HEK293 (cell line): Measurements from ENCODE around the gene LTBP1.
"Not testable (repeated sequence)": the region's sequence is repeated elsewhere in the genome, so short reads cannot be mapped to it uniquely, and the experiment has no call there.

Experiments used
- CTCF ChIA-PET: fragments of 350-600 bp; formaldehyde crosslinking; extraction: SDS; loops from one replicate; lab custom pipeline; 2021; ENCODE audit warnings: antibody characterized with exemption; lab: Yijun Ruan, JAX
- POLR2A ChIA-PET: fragments of 300-600 bp; formaldehyde crosslinking; extraction: SDS; loops from one replicate; lab custom pipeline; 2020; ENCODE audit warnings: antibody characterized with exemption, inconsistent platforms; lab: Yijun Ruan, JAX
- H3K27ac ChIP-seq: fragments of 200-500 bp; sonication (Bioruptor generic); 2 replicates; pipeline ENCODE4 v1.5.1; 2014; ENCODE audit warnings: low read depth, low read length, control low read depth, inconsistent platforms; ENCODE audit errors: extremely low read depth
- H3K36me3 ChIP-seq, 2 experiments: fragments of 200-500 bp in 1 of 2; sonication (Bioruptor generic) in 1 of 2; 1 replicate in 1 of 2; 2 replicates in 1 of 2; pipeline ENCODE4 v1.5.1; 2014 to 2017; ENCODE audit warnings: inconsistent platforms in 2 of 2, low read length in 2 of 2; ENCODE audit not compliant: control insufficient read depth in 2 of 2, insufficient read depth in 1 of 2
- H3K4me1 ChIP-seq: fragments of 200-500 bp; sonication (Bioruptor generic); 2 replicates; pipeline ENCODE4 v1.5.1; 2014; ENCODE audit warnings: mild to moderate bottlenecking, low read length, inconsistent platforms; ENCODE audit not compliant: control insufficient read depth, insufficient read depth
- H3K4me3 ChIP-seq: 2 replicates; pipeline ENCODE4 v1.5.1; 2011; ENCODE audit warnings: low read depth, mild to moderate bottlenecking, control low read depth, low read length, moderate library complexity
- H3K9me3 ChIP-seq: fragments of 200-500 bp; sonication (Bioruptor generic); 2 replicates; pipeline ENCODE4 v1.5.1; 2014; ENCODE audit warnings: low read depth, low read length, inconsistent platforms; ENCODE audit not compliant: control insufficient read depth, insufficient read depth
- EGR2 ChIP-seq: fragments of 450-650 bp; formaldehyde crosslinking; IDR thresholded peaks from 2 replicates; pipeline ENCODE4 v1.5.1; 2016; ENCODE audit warnings: low read depth, missing biosample characterization, missing genetic modification characterization
- GLIS2 ChIP-seq: fragments of 450-650 bp; formaldehyde crosslinking; IDR thresholded peaks from 2 replicates; pipeline ENCODE4 v1.5.1; 2016; ENCODE audit warnings: missing biosample characterization, missing genetic modification characterization
- YY1 ChIP-seq: fragments of 450-650 bp; formaldehyde crosslinking; IDR thresholded peaks from 2 replicates; pipeline ENCODE4 v1.5.1; 2018; ENCODE audit warnings: missing biosample characterization, missing genetic modification characterization
- ZBTB1 ChIP-seq: fragments of 450-650 bp; formaldehyde crosslinking; IDR thresholded peaks from 2 replicates; pipeline ENCODE4 v1.5.1; 2016; ENCODE audit warnings: missing biosample characterization, missing genetic modification characterization
- ZNF169 ChIP-seq: fragments of 450-650 bp; formaldehyde crosslinking; IDR thresholded peaks from 2 replicates; pipeline ENCODE4 v1.5.1; 2016; ENCODE audit warnings: missing biosample characterization, missing genetic modification characterization
- ZNF2 ChIP-seq: fragments of 450-650 bp; formaldehyde crosslinking; IDR thresholded peaks from 2 replicates; pipeline ENCODE4 v1.5.1; 2016; ENCODE audit warnings: missing biosample characterization, missing genetic modification characterization
- ZNF211 ChIP-seq: fragments of 450-650 bp; formaldehyde crosslinking; IDR thresholded peaks from 2 replicates; pipeline ENCODE4 v1.5.1; 2016; ENCODE audit warnings: low read depth, missing biosample characterization, missing genetic modification characterization
- ZNF335 ChIP-seq: fragments of 450-650 bp; formaldehyde crosslinking; conservative IDR thresholded peaks from 2 replicates; pipeline ENCODE4 v1.5.1; 2016; ENCODE audit warnings: missing biosample characterization, missing genetic modification characterization
- ZNF433 ChIP-seq: fragments of 450-650 bp; formaldehyde crosslinking; IDR thresholded peaks from 2 replicates; pipeline ENCODE4 v1.5.1; 2016; ENCODE audit warnings: missing biosample characterization, missing genetic modification characterization, low read depth
- ZNF654 ChIP-seq: fragments of 450-650 bp; formaldehyde crosslinking; IDR thresholded peaks from 2 replicates; pipeline ENCODE4 v1.5.1; 2016; ENCODE audit warnings: low read depth, missing biosample characterization, missing genetic modification characterization
- ZNF768 ChIP-seq: fragments of 450-650 bp; formaldehyde crosslinking; IDR thresholded peaks from 2 replicates; pipeline ENCODE4 v1.5.1; 2018; ENCODE audit warnings: missing biosample characterization, mild to moderate bottlenecking, missing genetic modification characterization
- TF ChIP-seq, protein P1 (sequence below): fragments of 450-650 bp; formaldehyde crosslinking; IDR thresholded peaks from 2 replicates; pipeline ENCODE4 v1.5.1; 2016; ENCODE audit warnings: missing biosample characterization, missing genetic modification characterization
- TF ChIP-seq, protein P2 (sequence below): fragments of 450-650 bp; formaldehyde crosslinking; IDR thresholded peaks from 2 replicates; pipeline ENCODE4 v1.5.1; 2017; ENCODE audit warnings: missing biosample characterization, missing genetic modification characterization

LTBP1 gene

DNA sequence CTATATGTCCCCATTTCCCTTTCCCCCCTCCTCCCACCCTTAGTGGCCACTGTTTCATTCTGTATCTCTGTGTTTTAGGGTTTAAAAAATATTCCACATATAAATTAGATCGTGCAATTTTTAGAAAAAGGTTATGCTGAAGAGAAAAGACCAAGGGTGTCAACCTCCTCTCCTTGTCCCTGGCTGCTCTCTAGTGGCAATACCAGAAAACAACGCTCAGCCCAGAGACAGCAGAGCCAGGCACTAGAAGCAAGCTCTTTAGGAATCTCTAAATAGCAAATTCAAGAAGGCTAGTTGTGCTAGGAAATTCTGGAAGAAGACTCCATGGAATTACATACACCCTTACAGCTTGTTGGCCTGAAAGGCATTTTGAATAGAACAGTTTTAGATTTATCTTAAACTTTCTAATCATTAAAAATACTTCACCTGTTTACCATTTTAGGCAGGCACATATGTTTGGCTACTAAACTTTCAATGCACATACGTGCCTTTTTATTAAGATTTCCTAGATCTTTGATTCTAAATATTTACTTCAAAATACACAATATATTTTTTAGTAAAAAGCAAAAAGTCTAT, 494.6 kb downstream of the LTBP1 start:
- TF ChIP-seq ZNF654 (peak; percentile 68), ZNF335 (tag by site-specific recombination) (peak; percentile 73), EGR2 (tag by site-specific recombination) (no peak), ZNF169 (tag by site-specific recombination) (no peak)
- TF ChIP-seq, protein P1, sequence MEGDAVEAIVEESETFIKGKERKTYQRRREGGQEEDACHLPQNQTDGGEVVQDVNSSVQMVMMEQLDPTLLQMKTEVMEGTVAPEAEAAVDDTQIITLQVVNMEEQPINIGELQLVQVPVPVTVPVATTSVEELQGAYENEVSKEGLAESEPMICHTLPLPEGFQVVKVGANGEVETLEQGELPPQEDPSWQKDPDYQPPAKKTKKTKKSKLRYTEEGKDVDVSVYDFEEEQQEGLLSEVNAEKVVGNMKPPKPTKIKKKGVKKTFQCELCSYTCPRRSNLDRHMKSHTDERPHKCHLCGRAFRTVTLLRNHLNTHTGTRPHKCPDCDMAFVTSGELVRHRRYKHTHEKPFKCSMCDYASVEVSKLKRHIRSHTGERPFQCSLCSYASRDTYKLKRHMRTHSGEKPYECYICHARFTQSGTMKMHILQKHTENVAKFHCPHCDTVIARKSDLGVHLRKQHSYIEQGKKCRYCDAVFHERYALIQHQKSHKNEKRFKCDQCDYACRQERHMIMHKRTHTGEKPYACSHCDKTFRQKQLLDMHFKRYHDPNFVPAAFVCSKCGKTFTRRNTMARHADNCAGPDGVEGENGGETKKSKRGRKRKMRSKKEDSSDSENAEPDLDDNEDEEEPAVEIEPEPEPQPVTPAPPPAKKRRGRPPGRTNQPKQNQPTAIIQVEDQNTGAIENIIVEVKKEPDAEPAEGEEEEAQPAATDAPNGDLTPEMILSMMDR (tag by site-specific recombination) = peak; percentile 52; the same call in 1 of the 2 replicates
- TF ChIP-seq, protein P2, sequence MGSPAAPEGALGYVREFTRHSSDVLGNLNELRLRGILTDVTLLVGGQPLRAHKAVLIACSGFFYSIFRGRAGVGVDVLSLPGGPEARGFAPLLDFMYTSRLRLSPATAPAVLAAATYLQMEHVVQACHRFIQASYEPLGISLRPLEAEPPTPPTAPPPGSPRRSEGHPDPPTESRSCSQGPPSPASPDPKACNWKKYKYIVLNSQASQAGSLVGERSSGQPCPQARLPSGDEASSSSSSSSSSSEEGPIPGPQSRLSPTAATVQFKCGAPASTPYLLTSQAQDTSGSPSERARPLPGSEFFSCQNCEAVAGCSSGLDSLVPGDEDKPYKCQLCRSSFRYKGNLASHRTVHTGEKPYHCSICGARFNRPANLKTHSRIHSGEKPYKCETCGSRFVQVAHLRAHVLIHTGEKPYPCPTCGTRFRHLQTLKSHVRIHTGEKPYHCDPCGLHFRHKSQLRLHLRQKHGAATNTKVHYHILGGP = peak; percentile 43; the same call in 1 of the 2 replicates
- no peaks in the 10 kb centered on the region for H3K36me3 ChIP-seq
- ChIA-PET CTCF (interaction anchor here (0.5 to 2.0 kb wide), 25 partner anchors 9 to 991 kb away, joined by 3 to 21 read pairs (median 4); partner anchors contain the start of gene RASGRP3), POLR2A (interaction anchor here (0.6 kb wide), 1 partner anchor 28 kb away, joined by 4 read pairs; no protein-coding TSS in a partner anchor)
- H3K4me3 ChIP-seq = no peak overlapping the region
- H3K27ac ChIP-seq = no peak overlapping the region
- H3K4me1 ChIP-seq = no peaks in the 10 kb centered on the region
- no peaks in the 10 kb centered on the region for H3K9me3 ChIP-seq

DNA sequence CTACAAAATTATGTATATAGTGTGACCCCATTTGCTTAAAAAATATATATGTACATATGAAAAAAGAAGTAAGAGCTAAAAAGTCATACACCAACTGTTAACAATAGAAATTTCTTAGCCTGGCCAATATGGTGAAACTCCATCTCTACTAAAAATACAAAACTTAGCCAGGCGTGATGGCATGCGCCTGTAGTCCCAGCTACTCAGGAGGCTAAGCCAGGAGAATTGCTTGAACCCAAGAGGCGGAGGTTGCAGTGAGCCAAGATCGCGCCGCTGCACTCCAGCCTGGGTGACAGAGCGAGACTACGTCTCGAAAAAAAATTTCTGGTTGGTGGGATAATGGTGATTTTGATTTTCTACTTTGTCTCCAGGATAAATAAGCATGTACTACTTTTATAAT, 495.3 kb downstream of the LTBP1 start:
- H3K36me3 ChIP-seq, H3K4me1 ChIP-seq, H3K27ac ChIP-seq, H3K4me3 ChIP-seq, H3K9me3 ChIP-seq, POLR2A ChIA-PET: not testable (repeated sequence)
- CTCF ChIA-PET = interaction anchor here (0.6 to 2.0 kb wide), 10 partner anchors 8 to 669 kb away, joined by 3 to 21 read pairs (median 4); no protein-coding TSS in a partner anchor

DNA sequence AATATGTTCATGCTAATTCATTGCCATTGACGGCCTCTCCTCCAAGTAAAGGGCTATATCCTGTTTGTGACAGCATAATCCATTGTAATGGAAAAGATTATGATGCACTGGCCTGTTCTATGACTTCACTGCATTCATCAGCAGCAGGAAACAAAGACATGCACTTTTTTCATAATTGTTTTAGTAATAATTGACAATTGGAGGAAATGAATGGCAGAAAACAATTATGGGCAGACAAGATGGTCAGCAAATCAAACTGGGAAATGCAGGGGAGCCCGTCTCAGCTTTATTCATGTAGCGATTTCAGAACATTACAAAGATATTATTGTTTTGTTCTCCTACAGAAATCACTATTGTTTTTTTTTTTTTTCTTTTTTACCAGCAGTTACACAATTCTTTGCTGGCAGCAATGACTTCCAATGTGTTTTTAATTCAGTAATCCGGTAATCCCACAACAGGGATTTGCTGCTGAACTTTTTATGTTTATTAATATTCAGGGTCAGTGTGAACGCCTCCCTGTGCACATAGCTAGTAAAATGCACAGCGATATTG, 495.9 kb downstream of the LTBP1 start:
- H3K9me3 ChIP-seq = no peaks in the 10 kb centered on the region
- no peak for TF ChIP-seq ZBTB1
- TF ChIP-seq, protein P2 = no peak
- no peak for TF ChIP-seq YY1
- no peak for TF ChIP-seq ZNF433
- no peak for TF ChIP-seq ZNF768 (tag by site-specific recombination)
- H3K36me3 ChIP-seq = no peaks in the 10 kb centered on the region
- ChIA-PET POLR2A (no interaction called here), CTCF (interaction anchor here (0.7 to 1.4 kb wide), 2 partner anchors 30 to 349 kb away, joined by 3 to 4 read pairs; no protein-coding TSS in a partner anchor)
- H3K27ac ChIP-seq = no peak overlapping the region
- H3K4me1 ChIP-seq = no peaks in the 10 kb centered on the region
- no peak overlapping the region for H3K4me3 ChIP-seq

DNA sequence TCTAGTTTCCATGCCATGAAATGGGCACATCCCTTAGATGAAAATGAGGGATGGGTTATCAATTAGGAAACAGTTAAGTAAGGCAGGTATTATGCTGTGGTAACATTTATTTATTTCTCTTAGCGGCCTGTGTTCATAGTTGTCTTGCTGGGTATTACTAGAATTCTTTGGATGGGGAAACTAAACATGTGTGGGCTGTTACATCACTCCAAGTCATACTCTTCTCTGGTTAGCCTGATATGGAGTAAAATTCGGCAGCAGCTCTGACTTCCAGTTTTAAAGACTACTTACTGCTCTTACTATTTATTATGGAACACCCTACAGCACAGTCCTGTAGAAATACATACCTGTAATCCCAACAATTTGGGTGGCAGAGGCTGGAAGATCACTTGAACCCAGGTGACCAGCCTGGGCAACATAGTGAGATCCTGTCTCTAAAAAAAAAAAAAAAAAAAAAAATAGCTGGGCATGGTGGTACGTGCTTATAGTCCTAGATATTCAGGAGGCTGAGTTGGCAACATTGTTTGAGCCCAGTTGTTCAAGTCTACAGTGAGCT, 496.6 kb downstream of the LTBP1 start:
- Histone ChIP-seq H3K36me3 (no peaks in the 10 kb centered on the region), H3K27ac (no peak overlapping the region), H3K9me3 (no peaks in the 10 kb centered on the region), H3K4me1 (no peaks in the 10 kb centered on the region), H3K4me3 (no peak overlapping the region)
- POLR2A ChIA-PET = interaction anchor here (0.6 kb wide), 2 partner anchors 431 to 823 kb away, joined by 3 to 4 read pairs; no protein-coding TSS in a partner anchor
- TF ChIP-seq ZNF2 (tag by site-specific recombination) (no peak), GLIS2 (no peak), ZNF211 (no peak)
- CTCF ChIA-PET = interaction anchor here (0.6 to 1.8 kb wide), 3 partner anchors 669 to 821 kb away, joined by 4 to 7 read pairs (median 6); no protein-coding TSS in a partner anchor
